ENCODE results near the gene SLC39A10. TPM values are rescaled to one million over a fixed set of nuclear protein-coding genes. Genes with fewer than 3 reads are reported as not detected.

Gene SLC39A10
- total RNA-seq, 3 donors from 2014 or later, result 16.3 to 31.5 (median 25.8) TPM

DNA sequence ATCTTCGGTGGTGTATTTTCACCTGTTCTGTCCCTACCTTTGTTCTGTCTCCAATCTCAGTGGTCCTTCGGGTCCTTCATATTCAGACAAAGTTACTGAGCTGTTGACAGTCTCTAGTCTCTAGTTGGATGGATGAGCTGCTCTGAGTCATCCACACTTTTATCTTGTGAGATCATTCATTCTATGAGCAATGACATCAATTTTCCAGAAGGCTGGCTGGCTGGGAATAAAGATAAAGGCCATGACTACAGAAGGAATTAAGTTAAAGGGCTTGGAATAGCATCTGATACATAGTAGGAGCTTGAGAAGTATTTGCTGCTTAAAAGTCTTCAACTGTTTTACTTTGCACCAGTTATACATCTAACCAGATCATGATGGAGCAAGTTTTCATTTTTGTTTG is 43.1 kb upstream of the SLC39A10 start:
- TF ChIP-seq POLR2AphosphoS5 (IDR thresholded peaks at IDR 0.05) (no peak), POLR2A (IDR thresholded peaks at IDR 0.05) (no peak)
- TF ChIP-seq, protein P1, sequence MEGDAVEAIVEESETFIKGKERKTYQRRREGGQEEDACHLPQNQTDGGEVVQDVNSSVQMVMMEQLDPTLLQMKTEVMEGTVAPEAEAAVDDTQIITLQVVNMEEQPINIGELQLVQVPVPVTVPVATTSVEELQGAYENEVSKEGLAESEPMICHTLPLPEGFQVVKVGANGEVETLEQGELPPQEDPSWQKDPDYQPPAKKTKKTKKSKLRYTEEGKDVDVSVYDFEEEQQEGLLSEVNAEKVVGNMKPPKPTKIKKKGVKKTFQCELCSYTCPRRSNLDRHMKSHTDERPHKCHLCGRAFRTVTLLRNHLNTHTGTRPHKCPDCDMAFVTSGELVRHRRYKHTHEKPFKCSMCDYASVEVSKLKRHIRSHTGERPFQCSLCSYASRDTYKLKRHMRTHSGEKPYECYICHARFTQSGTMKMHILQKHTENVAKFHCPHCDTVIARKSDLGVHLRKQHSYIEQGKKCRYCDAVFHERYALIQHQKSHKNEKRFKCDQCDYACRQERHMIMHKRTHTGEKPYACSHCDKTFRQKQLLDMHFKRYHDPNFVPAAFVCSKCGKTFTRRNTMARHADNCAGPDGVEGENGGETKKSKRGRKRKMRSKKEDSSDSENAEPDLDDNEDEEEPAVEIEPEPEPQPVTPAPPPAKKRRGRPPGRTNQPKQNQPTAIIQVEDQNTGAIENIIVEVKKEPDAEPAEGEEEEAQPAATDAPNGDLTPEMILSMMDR (IDR thresholded peaks at IDR 0.05), result no peak
- no peak overlapping the region for H3K4me3 ChIP-seq
- H3K27ac ChIP-seq, result peak overlapping the region in 1 of 2 donors; percentile 1

GRCh38 chr2:195619590-195619989 is 37.4 kb upstream of the SLC39A10 start:
- Histone ChIP-seq H3K27me3 (no peaks in the 10 kb centered on the region), H3K4me1 (no peaks in the 10 kb centered on the region), H3K9me3 (no peaks in the 10 kb centered on the region), H3K36me3 (no peaks in the 10 kb centered on the region), H3K4me3 (no peak overlapping the region), H3K27ac (no peak overlapping the region)
- intact Hi-C loops (cut with DNase I; ENCODE audit: low total_unique reads), result no loop called here
- TF ChIP-seq, protein P1 (IDR thresholded peaks at IDR 0.05), result no peak
- no peak for TF ChIP-seq POLR2AphosphoS5 (IDR thresholded peaks at IDR 0.05)
- no peak for TF ChIP-seq POLR2A (IDR thresholded peaks at IDR 0.05)
- no peak for DNase-seq (ENCODE audit: low spot score in 2 of 2)

More for the DNA sequence above, 43.1 kb upstream of the SLC39A10 start:
- Histone ChIP-seq H3K9me3 (no peaks in the 10 kb centered on the region), H3K36me3 (no peaks in the 10 kb centered on the region), H3K4me1 (no peaks in the 10 kb centered on the region), H3K27me3 (no peaks in the 10 kb centered on the region)
- intact Hi-C loops (cut with DNase I; ENCODE audit: low total_unique reads), result no loop called here
- DNase-seq (ENCODE audit: low spot score in 2 of 2), result no peak

GRCh38 chr2:195620501-195620900 is 36.5 kb upstream of the SLC39A10 start:
- Histone ChIP-seq H3K27me3 (no peaks in the 10 kb centered on the region), H3K4me3 (no peak overlapping the region), H3K27ac (no peak overlapping the region), H3K4me1 (no peaks in the 10 kb centered on the region), H3K9me3 (no peaks in the 10 kb centered on the region), H3K36me3 (no peaks in the 10 kb centered on the region)
- DNase-seq (ENCODE audit: low spot score in 2 of 2), result no peak
- TF ChIP-seq POLR2AphosphoS5 (IDR thresholded peaks at IDR 0.05), result no peak
- TF ChIP-seq POLR2A (IDR thresholded peaks at IDR 0.05), result no peak
- TF ChIP-seq, protein P1 (IDR thresholded peaks at IDR 0.05), result no peak
- intact Hi-C loops (cut with DNase I; ENCODE audit: low total_unique reads), result no loop called here

- H3K27ac ChIP-seq, result no peak overlapping the region
- no peak for TF ChIP-seq POLR2AphosphoS5 (IDR thresholded peaks at IDR 0.05)
- no peak for TF ChIP-seq POLR2A (IDR thresholded peaks at IDR 0.05)
- TF ChIP-seq, protein P1 (IDR thresholded peaks at IDR 0.05), result no peak
Observed at GRCh38 chr2:195622966-195623365, 34.1 kb upstream of the SLC39A10 start.

GRCh38 chr2:195626507-195626906 is 30.5 kb upstream of the SLC39A10 start:
- DNase-seq (ENCODE audit: low spot score in 2 of 2), result no peak
- TF ChIP-seq, protein P1 (IDR thresholded peaks at IDR 0.05), result no peak
- TF ChIP-seq POLR2A (IDR thresholded peaks at IDR 0.05), result no peak
- TF ChIP-seq POLR2AphosphoS5 (IDR thresholded peaks at IDR 0.05), result no peak
- H3K27me3 ChIP-seq, result no peaks in the 10 kb centered on the region
- H3K27ac ChIP-seq, result no peak overlapping the region
- intact Hi-C loops (cut with DNase I; ENCODE audit: low total_unique reads), result no loop called here
- H3K9me3 ChIP-seq, result no peaks in the 10 kb centered on the region
- no peaks in the 10 kb centered on the region for H3K36me3 ChIP-seq
- no peak overlapping the region for H3K4me3 ChIP-seq
- no peaks in the 10 kb centered on the region for H3K4me1 ChIP-seq

More at GRCh38 chr2:195622966-195623365, 34.1 kb upstream of the SLC39A10 start:
- Histone ChIP-seq H3K4me1 (no peaks in the 10 kb centered on the region), H3K27me3 (no peaks in the 10 kb centered on the region), H3K36me3 (no peaks in the 10 kb centered on the region), H3K9me3 (no peaks in the 10 kb centered on the region), H3K4me3 (no peak overlapping the region)
- intact Hi-C loops (cut with DNase I; ENCODE audit: low total_unique reads), result no loop called here
- DNase-seq (ENCODE audit: low spot score in 2 of 2), result no peak
